NCI-H2171 (cell line): ENCODE measurements around the gene GMFB.
"Not testable (repeated sequence)": the region's sequence is repeated elsewhere in the genome, so short reads cannot be mapped to it uniquely, and the experiment has no call there.

Experiments
- DNase-seq: peaks from one replicate; lab custom pipeline; 2025; lab: John Stamatoyannopoulos, UW

GMFB gene

GRCh38 chr14:54458536-54458935 is 30.2 kb downstream of the GMFB start:
- DNase-seq: not testable (repeated sequence)

- no peak for DNase-seq
These were observed 31.2 kb downstream of the GMFB start for GRCh38 chr14:54457609-54457996.

GRCh38 chr14:54456820-54457608 is 31.8 kb downstream of the GMFB start:
- DNase-seq: not testable (repeated sequence)

- no peak for DNase-seq
These were observed 33.4 kb downstream of the GMFB start for GRCh38 chr14:54455363-54455762.

- DNase-seq: not testable (repeated sequence)
These were observed 34.8 kb downstream of the GMFB start for GRCh38 chr14:54453990-54454389.

- DNase-seq: no peak
These were observed 35.5 kb downstream of the GMFB start for GRCh38 chr14:54453252-54453651.

GRCh38 chr14:54451961-54452360 is 36.8 kb downstream of the GMFB start:
- DNase-seq: no peak

GRCh38 chr14:54451121-54451601 is 37.6 kb downstream of the GMFB start:
- DNase-seq: no peak

GRCh38 chr14:54450535-54450934 is 38.2 kb downstream of the GMFB start:
- no peak for DNase-seq

GRCh38 chr14:54447231-54447692 is 41.5 kb downstream of the GMFB start:
- DNase-seq: no peak

GRCh38 chr14:54446161-54446693 is 42.6 kb downstream of the GMFB start:
- peak; percentile 81 for DNase-seq

- DNase-seq: no peak
These were observed 44.1 kb downstream of the GMFB start for GRCh38 chr14:54444681-54445080.

- DNase-seq: no peak
These were observed 44.8 kb downstream of the GMFB start for GRCh38 chr14:54443981-54444380.

GRCh38 chr14:54442961-54443360 is 45.8 kb downstream of the GMFB start:
- not testable (repeated sequence) for DNase-seq

- peak; percentile 93 for DNase-seq
These were observed 47.6 kb downstream of the GMFB start, which contains the start of gene CNIH1 for GRCh38 chr14:54440873-54441868. Gene CNIH1, minus strand, starts transcription at chr14:54441374. Its CDS starts 47 bp downstream, at chr14:54441327.

GRCh38 chr14:54440476-54440872 is 48.3 kb downstream of the GMFB start:
- DNase-seq: no peak

- no peak for DNase-seq
These were observed 48.7 kb downstream of the GMFB start for GRCh38 chr14:54440037-54440436.

- no peak for DNase-seq
These were observed 50.1 kb downstream of the GMFB start for GRCh38 chr14:54438703-54439102.

GRCh38 chr14:54437954-54438353 is 50.8 kb downstream of the GMFB start:
- not testable (repeated sequence) for DNase-seq

- no peak for DNase-seq
These were observed 53.2 kb downstream of the GMFB start for GRCh38 chr14:54435500-54435981.

GRCh38 chr14:54428527-54428926 is 60.3 kb downstream of the GMFB start:
- DNase-seq: no peak

GRCh38 chr14:54427871-54428270 is 60.9 kb downstream of the GMFB start:
- no peak for DNase-seq
